Tibial nerve (tissue), 4 donors: Measurements from ENCODE around the gene PROX1. TPM values are rescaled to one million over a fixed set of nuclear protein-coding genes. Genes with fewer than 3 reads are reported as not detected.
"Not testable (repeated sequence)": the region's sequence is repeated elsewhere in the genome, so short reads cannot be mapped to it uniquely, and the experiment has no call there.

Experiments
- DNase-seq, 2 donors: peaks; one replicate each; pipeline ENCODE4 v3.0.0-alpha.2; 2019; ENCODE audit warnings: low spot score in 2 of 2
- H3K27ac ChIP-seq, 4 donors: fragments of 200-600 bp; sonication (generic) in 3 of 4; one replicate each; pipeline ENCODE4 v1.5.1; 2017 to 2019; ENCODE audit warnings: mild to moderate bottlenecking in 1 of 4
- H3K27me3 ChIP-seq, 2 donors: fragments of 200-600 bp; sonication (generic) in 1 of 2; one replicate each; pipeline versions ENCODE4 v1.5.1 to v1.6.0; 2017 to 2019
- H3K36me3 ChIP-seq, 3 donors: fragments of 200-600 bp; sonication (generic); one replicate each; pipeline ENCODE4 v1.5.1; 2018 to 2019
- H3K4me1 ChIP-seq, 4 donors: fragments of 200-600 bp; sonication (generic) in 3 of 4; one replicate each; pipeline ENCODE4 v1.5.1; 2017 to 2019
- H3K4me3 ChIP-seq, 4 donors: fragments of 200-600 bp; sonication (generic) in 3 of 4; one replicate each; pipeline ENCODE4 v1.5.1; 2017 to 2019; ENCODE audit warnings: mild to moderate bottlenecking in 1 of 4, moderate library complexity in 1 of 4
- H3K9me3 ChIP-seq, 4 donors: fragments of 200-600 bp; sonication (generic) in 3 of 4; one replicate each; pipeline ENCODE4 v1.5.1; 2017 to 2019
- EP300 ChIP-seq, 2 donors: sonication (generic); formaldehyde crosslinking; IDR thresholded peaks; one replicate each; pipeline ENCODE4 v1.6.1; 2017; ENCODE audit warnings: antibody characterized with exemption in 2 of 2, mild to moderate bottlenecking in 1 of 2
- POLR2A ChIP-seq, 2 donors: fragments of 450-650 bp; IDR thresholded peaks; one replicate each; pipeline ENCODE4 v1.6.1; 2017; ENCODE audit warnings: antibody characterized with exemption in 2 of 2, mild to moderate bottlenecking in 2 of 2, moderate library complexity in 2 of 2
- WGBS, 2 donors: methylation state at CpG; one replicate each; pipeline ENCODE4 v1.1.5; 2018; 5-methylcytosine and 5-hydroxymethylcytosine counted together
- total RNA-seq, 4 donors: library from RNA; depleted of rRNA; stranded (reverse); fragments of >200 nt; gene quantifications; one replicate each; pipeline ENCODE4 v1.1.0, GENCODE V29; 2016
- TF ChIP-seq, protein P1 (sequence below), 5 experiments: fragments of 200-600 bp in 3 of 5; fragments of 450-650 bp in 2 of 5; sonication (generic) in 3 of 5; IDR thresholded peaks; one replicate each; pipeline ENCODE4 v1.5.1; 2016 to 2019; ENCODE audit warnings: antibody characterized with exemption in 5 of 5, mild to moderate bottlenecking in 3 of 5, moderate library complexity in 2 of 5

Gene PROX1
- total RNA-seq, 4 donors from 2014 or later, result 0.84 to 1.2 (median 1.0) TPM

DNA sequence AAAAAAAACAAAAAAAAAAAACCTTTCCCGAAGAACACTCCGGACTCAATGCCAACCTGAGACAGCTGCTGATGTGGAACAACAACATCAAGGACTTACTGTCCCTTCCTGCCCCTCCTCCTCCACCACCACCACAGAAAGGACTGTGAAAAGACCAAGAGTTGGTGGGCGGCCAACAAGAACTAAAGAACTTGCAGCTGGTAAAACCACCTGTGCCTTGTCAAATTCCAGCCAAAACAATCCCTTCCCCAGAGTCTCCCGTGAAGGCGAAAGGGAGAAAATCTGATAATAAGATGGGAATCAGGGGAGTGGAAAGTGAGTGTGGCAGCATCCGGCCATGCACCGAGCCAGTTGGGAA is 88.9 kb downstream of the PROX1 start:
- TF ChIP-seq POLR2A (IDR thresholded peaks at IDR 0.05), result no peak
- TF ChIP-seq EP300 (IDR thresholded peaks at IDR 0.05), result no peak
- TF ChIP-seq, protein P1, sequence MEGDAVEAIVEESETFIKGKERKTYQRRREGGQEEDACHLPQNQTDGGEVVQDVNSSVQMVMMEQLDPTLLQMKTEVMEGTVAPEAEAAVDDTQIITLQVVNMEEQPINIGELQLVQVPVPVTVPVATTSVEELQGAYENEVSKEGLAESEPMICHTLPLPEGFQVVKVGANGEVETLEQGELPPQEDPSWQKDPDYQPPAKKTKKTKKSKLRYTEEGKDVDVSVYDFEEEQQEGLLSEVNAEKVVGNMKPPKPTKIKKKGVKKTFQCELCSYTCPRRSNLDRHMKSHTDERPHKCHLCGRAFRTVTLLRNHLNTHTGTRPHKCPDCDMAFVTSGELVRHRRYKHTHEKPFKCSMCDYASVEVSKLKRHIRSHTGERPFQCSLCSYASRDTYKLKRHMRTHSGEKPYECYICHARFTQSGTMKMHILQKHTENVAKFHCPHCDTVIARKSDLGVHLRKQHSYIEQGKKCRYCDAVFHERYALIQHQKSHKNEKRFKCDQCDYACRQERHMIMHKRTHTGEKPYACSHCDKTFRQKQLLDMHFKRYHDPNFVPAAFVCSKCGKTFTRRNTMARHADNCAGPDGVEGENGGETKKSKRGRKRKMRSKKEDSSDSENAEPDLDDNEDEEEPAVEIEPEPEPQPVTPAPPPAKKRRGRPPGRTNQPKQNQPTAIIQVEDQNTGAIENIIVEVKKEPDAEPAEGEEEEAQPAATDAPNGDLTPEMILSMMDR (IDR thresholded peaks at IDR 0.05), result no peak
- no peaks in the 10 kb centered on the region for H3K4me1 ChIP-seq
- no peaks in the 10 kb centered on the region for H3K9me3 ChIP-seq
- H3K4me3 ChIP-seq, result no peak overlapping the region
- DNase-seq, result peak in 1 of 2 donors; percentile 5
- H3K36me3 ChIP-seq, result no peaks in the 10 kb centered on the region
- no peak overlapping the region for H3K27ac ChIP-seq
- no peaks in the 10 kb centered on the region for H3K27me3 ChIP-seq
- 70 to 77% methylated on average over 7 of the region's 7 CpGs for WGBS, 2 donors

DNA sequence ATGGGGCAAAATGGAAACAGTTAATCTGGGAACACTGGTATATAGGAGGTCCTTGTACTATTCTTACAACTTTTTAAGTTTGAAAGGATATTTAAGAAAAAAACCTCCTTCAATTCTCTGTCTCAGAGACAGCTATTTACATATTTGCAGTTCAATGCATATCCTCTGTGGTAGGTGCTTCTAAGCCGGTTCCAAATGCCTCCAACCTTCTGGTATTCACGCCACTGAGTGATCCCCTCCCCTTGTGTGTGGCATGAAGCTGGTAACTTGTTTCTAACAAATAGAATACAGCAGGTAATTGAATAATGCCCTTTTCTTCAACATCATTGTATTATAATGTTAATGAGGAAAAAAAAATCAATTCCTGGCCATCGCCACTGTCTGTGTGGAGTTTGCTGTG is 91.2 kb downstream of the PROX1 start:
- Histone ChIP-seq H3K4me3 (no peak overlapping the region), H3K9me3 (no peaks in the 10 kb centered on the region), H3K36me3 (no peaks in the 10 kb centered on the region), H3K4me1 (no peaks in the 10 kb centered on the region), H3K27me3 (no peaks in the 10 kb centered on the region), H3K27ac (no peak overlapping the region)
- no peak for DNase-seq
- TF ChIP-seq POLR2A (IDR thresholded peaks at IDR 0.05) (no peak), EP300 (IDR thresholded peaks at IDR 0.05) (no peak)
- TF ChIP-seq, protein P1 (IDR thresholded peaks at IDR 0.05), result no peak
- WGBS, 2 donors, result 74 to 77% methylated on average over 3 of the region's 3 CpGs

DNA sequence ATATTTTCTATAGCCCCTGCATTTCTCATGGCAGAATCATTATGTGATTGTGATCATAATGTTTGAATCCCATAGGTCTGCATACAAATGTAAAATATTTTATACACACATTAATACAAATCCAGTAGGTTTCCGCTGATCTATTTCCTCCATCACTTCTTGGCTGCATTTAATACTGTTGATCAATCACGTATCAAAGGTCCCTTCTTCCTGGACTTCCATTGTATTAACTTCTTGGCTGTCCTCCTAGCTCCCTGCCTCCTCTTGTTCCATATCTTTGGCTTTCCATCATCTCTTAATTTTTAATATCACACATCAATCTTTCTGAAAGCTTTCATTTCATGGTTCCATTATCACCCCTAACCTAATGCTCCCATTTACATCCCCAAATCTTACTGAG is 97.6 kb downstream of the PROX1 start:
- H3K4me1 ChIP-seq, result no peaks in the 10 kb centered on the region
- H3K4me3 ChIP-seq, result no peak overlapping the region
- H3K36me3 ChIP-seq, result no peaks in the 10 kb centered on the region
- peaks cover 0 to 5% (median 0%) of the 10 kb centered on the region in 4 donors for H3K9me3 ChIP-seq
- H3K27ac ChIP-seq, result no peak overlapping the region
- TF ChIP-seq, protein P1 (IDR thresholded peaks at IDR 0.05), result no peak
- TF ChIP-seq EP300 (IDR thresholded peaks at IDR 0.05) (no peak), POLR2A (IDR thresholded peaks at IDR 0.05) (no peak)
- DNase-seq, result no peak
- 83 to 89% methylated on average over 2 of the region's 2 CpGs for WGBS, 2 donors
- H3K27me3 ChIP-seq, result no peaks in the 10 kb centered on the region

DNA sequence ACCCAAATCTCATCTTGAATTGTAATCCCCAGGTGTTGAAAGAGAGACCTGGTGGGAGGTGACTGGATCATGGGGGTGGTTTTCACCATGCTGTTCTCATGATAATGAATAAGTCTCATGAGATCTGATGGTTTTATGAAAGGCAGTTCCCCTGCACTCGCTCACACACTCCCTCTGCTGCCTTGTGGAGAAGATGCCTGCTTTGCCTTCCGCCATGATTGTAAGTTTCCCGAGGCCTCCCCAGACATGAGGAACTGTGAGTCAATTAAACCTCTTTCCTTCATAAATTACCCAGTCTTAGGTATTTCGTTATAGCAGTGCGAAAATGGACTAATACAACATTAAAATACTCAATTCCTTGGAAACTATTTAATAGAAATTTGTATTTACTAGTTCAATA is 99.2 kb downstream of the PROX1 start:
- Histone ChIP-seq H3K27ac (no peak overlapping the region), H3K27me3 (no peaks in the 10 kb centered on the region), H3K4me1 (no peaks in the 10 kb centered on the region), H3K36me3 (no peaks in the 10 kb centered on the region), H3K4me3 (no peak overlapping the region), H3K9me3 (peaks cover 0 to 8% (median 0%) of the 10 kb centered on the region in 4 donors)
- TF ChIP-seq POLR2A (IDR thresholded peaks at IDR 0.05), result no peak
- TF ChIP-seq, protein P1 (IDR thresholded peaks at IDR 0.05), result no peak
- no peak for DNase-seq
- WGBS, 2 donors, result 88 to 89% methylated on average over 5 of the region's 5 CpGs

DNA sequence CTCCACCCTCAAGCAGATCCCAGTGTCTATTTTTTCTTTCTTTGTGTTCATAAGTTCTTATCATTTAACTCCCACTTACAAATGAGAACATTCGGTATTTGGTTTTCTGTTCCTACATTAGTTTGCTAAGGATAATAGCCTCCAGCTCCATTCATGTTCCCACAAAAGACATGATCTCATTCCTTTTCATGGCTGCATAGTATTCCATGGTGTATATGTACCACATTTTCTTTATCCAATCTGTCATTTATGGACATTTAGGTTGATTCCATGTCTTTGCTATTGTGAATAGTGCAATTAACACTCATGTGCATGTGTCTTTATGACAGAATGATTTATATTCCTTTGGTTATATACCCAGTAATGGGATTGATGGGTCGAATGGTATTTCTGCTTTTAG is 101.2 kb downstream of the PROX1 start:
- WGBS, 2 donors, result 63 to 82% methylated on average over 2 of the region's 2 CpGs
- not testable (repeated sequence) for H3K27ac ChIP-seq

More for the DNA sequence above, 101.2 kb downstream of the PROX1 start:
- DNase-seq, H3K4me3 ChIP-seq, H3K36me3 ChIP-seq, H3K4me1 ChIP-seq, H3K9me3 ChIP-seq, H3K27me3 ChIP-seq: not testable (repeated sequence)
